T-helper 9 cell (primary cell): ENCODE measurements around the gene CCL7.

Experiments
- DNase-seq: peaks from one replicate; pipeline ENCODE4 v3.0.0-alpha.2; 2020

Gene CCL7

DNA sequence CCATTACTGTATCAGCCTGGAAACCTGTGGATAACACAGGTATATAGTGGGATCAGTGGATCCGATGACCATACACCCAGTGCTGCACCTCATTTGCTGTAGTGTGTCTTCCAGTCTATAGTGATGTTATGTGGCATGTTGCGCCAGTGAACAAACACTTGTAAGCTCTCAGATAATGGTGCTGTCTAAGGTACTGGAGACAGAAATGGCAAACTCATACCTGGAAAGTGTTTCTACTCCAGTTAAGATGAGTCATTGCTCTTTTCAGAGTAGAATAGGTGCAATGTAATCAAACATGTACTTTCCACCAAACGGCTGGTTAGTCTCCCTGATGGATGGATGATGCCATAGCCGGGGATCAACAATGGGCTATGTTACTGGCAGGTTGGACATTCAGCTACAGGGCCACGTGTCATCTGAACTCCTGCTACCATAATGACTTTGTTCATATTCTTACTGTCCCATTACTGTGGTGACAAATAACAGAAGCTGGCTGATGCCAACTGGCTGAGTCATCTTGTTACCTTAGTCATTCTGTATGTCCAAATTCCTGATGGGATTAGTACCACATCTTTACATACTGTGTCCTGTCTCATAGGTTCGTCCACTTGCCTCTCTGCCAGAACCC is 21.8 kb downstream of the CCL7 start:
- no peak for DNase-seq

DNA sequence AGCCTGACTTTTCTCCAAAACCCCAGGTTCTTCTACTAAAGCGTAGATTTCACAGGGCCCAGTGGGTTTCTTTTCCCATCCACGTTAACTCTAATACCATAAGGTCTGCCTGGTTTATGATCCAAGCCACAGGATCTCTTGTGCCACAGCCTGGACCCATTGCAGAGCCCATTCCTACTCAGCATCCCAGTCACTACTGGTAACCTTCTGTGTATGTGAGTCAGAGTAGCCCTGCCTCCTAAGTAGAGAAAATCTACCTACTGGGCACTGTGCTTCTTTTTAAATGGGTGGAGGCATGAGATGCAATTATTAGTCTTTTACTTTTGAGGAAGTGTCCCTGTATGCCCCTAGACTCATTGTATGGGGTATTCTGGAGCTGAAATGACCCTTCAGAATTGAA is 29.0 kb downstream of the CCL7 start:
- no peak for DNase-seq

- DNase-seq, result no peak
Measured at GRCh38 chr17:34299956-34300577, 30.0 kb downstream of the CCL7 start.

DNA sequence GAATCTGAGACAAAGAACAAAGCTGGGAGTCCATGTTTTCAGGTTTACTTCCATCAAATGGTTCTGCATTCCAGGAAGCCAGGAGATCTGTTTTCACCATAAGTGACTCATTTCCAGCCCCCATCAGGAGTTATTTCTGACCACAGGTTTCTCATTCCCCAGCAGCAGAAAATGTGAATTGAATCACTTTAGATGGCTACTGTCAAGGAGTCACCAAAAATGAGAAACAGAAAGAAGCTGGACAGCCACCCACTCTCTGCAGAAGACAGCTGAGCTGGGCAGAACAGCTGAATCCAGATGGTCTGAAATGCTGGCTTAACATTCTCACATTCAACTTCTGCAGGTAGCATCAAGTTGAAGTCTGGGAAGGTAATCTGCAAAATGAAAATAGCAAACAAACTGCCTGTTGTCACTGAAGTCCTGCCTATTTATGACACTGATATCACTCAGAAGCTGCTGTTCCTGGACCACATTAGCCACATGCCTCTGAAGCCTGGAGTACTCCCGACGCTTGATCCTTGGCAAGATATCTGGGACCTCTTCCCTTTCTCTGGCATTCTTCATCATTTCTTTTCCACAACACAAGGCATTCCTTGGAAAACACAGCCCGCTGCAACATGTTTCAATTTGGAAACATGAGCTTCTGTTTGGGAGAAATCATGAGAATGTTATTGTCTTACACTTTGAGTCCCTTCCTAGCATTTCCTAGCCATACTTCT is 30.8 kb downstream of the CCL7 start:
- DNase-seq, result no peak

DNA sequence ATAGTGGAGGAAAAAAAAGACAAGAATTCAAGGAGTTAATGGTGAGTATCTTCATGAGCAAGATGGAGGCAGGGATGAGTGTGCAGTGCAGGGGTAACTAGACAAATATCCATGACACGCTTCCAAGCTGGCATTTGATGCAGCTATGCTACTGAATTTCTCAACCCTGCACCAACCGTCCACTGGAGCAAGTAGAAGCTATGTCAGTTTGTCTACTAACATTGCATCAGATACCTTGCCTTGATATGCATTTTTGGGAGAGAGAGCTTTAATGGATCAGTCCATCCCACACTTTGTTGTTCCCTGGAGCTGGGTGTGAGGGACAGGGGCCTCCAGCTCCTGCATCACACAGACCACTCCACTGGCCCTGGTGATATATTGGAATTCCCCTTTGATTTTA is 32.0 kb downstream of the CCL7 start:
- no peak for DNase-seq

DNA sequence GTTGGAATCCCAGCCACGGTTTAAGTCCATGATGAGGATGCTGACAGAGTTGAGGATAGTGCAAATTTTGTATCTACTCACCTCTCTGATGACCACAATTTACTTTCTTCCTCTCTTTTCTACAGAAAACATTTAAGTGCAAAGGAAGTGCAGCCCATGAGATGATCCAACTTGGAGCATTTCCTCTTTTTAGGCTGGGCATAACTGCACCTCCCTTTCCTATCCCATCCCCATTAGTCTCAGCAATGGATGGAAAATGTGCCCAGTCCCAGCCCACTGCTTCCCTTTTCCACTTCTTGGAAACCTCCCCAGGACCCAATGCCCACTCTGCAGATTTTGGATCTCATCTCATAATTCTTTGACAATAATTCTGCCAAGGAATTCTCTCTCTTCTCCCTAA is 32.6 kb downstream of the CCL7 start:
- no peak for DNase-seq

- no peak for DNase-seq
Measured at GRCh38 chr17:34303606-34304005, 33.6 kb downstream of the CCL7 start.

GRCh38 chr17:34305061-34305460 is 35.0 kb downstream of the CCL7 start:
- no peak for DNase-seq

GRCh38 chr17:34305606-34306005 is 35.6 kb downstream of the CCL7 start:
- no peak for DNase-seq

- no peak for DNase-seq
Measured at GRCh38 chr17:34306466-34306865, 36.4 kb downstream of the CCL7 start.

DNA sequence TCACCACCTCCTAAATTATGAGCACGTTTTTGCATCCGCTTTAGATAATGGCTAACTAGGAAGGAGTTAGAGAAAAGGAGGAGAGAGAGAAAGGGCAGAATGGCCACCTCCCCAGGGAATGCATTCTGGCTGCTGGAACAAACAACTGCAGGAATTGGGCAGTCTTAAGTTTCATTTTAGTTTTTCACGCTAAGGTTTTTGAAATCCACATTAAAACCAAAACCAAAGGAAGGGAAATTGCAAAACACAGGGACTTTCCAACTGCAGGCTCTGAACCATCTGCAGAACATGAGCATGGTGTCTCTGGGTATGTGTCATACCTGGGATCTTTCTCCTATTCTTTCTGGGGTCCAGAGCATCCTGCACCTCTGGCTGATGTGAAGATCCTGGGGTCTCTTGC is 37.1 kb downstream of the CCL7 start:
- no peak for DNase-seq

DNA sequence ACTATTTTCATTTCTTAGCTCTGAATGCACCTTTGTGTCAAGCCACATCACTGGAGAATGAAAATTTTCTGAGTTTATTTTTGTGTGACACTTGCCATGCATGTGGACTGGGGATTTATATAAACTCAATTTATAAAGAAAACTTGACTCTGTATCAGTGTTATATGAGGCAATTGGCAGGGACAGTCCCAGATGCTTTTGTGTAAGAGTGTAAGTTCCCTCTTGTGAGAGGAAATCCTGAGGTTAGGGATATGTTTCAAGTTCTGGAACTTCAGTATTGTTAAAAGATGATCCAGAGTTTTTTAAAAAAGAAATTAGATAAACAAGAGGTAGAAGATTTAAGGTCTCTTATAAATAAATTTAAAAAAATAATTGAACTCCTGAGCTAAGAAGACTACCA is 38.4 kb downstream of the CCL7 start:
- no peak for DNase-seq

GRCh38 chr17:34311291-34311690 is 41.3 kb downstream of the CCL7 start:
- DNase-seq, result no peak

- no peak for DNase-seq
Measured at GRCh38 chr17:34312080-34312479, 42.1 kb downstream of the CCL7 start.

DNA sequence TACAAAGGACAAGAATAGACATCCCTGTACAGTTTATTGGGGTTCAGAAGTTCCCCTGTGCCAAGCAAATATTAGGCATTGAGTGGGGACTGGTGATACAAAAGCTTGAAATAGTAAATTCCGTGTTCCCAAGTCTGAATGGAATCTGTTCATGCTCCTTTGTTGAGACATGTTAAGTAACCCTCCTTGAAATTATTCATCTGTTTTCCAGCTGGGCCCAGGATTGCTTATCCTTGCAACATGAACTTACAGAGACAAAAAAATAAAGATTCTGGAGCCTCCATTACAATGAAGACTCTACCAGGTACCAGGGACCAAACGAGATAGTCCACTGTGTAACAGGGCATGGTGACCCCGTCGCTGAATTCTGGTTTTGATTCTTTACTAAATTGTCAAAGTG is 43.1 kb downstream of the CCL7 start:
- DNase-seq, result no peak

DNA sequence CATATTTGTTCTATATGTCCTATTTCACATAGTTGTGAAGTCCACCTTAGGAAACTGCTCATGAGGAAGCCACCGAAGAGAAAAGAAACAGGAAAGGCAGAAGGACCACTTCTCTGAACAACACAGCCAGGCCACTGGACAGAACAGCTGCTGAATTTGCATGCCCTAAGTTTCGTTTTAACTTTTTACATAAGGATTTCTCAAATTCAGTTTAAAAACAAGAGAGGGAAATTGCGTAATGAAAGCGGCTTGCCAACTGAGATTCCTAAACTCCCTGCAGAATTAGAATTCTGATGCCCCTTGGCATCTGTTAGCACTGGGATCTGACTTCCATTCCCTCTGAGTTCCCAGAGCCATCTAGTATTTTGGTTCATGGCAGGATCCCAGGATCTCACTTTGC is 44.3 kb downstream of the CCL7 start:
- no peak for DNase-seq

DNA sequence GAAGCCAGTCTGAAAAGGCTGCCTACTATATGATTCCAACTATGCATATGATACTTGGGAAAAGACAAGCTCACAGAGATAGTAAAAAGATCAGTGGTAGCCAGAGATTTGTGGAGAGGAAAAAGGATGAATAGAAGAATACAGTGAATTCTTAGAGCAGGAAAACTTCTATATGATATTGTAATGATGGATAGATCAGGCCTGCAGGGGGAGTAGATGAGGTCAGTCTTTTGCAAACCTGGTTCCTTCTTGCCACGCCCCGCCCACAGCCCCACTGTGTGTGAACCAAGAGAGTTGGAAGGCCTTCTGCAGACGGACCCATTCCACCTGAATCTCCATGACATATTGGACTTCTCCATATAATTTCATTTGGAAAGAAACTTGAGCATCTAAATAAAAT is 48.5 kb downstream of the CCL7 start:
- no peak for DNase-seq

DNA sequence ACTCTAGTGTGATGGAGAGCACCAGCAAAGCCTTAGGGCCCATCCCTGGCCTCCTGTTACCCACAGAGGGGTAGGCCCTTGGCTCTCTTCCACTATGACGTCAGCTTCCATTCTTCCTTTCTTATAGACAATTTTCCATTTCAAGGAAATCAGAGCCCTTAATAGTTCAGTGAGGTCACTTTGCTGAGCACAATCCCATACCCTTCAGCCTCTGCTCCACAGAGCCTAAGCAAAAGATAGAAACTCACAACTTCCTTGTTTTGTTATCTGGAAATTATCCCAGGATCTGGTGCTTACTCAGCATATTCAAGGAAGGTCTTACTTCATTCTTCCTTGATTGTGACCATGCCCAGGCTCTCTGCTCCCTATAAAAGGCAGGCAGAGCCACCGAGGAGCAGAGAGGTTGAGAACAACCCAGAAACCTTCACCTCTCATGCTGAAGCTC is 49.0 kb downstream of the CCL7 start, which contains the start of gene CCL8:
CCL8 (plus strand) TSS at position 397 of the 445 bp plus-strand sequence. CDS start 67 bp downstream, outside the sequence.
- DNase-seq, result no peak
